ENCODE measurements around the gene RHOJ. TPM values are rescaled to one million over a fixed set of nuclear protein-coding genes. Genes with fewer than 3 reads are reported as not detected.

The RHOJ gene
- total and polyA plus RNA-seq, 2 experiments from 2014 or later = 0.17 TPM; not detected in 1

DNA sequence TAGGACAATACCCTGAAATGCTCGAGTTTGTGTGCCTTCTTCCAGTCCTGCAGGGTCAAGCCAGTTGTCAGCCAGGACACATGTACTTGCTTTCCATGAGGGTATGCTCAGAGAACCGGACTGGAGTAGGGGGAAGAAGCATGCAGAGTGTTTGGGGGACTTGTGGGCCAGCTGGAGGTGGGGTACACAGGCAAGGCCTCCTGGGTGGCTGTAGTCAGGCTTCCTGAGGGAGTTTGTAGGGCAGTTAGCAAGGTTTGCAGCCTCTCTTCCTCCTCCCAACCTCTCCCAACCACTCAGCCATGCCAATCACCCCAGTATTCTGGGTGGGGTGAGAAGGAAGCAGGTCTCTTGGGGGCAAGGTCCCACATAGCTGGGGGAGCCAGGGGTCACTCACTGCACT is 47.0 kb upstream of the RHOJ start (continued):
- TF ChIP-seq, protein P1, sequence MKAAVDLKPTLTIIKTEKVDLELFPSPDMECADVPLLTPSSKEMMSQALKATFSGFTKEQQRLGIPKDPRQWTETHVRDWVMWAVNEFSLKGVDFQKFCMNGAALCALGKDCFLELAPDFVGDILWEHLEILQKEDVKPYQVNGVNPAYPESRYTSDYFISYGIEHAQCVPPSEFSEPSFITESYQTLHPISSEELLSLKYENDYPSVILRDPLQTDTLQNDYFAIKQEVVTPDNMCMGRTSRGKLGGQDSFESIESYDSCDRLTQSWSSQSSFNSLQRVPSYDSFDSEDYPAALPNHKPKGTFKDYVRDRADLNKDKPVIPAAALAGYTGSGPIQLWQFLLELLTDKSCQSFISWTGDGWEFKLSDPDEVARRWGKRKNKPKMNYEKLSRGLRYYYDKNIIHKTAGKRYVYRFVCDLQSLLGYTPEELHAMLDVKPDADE (IDR thresholded peaks at IDR 0.05) = no peak
- TF ChIP-seq STAT1 (IDR thresholded peaks at IDR 0.05; ENCODE audit: unreplicated experiment) (no peak), JUNB (IDR thresholded peaks at IDR 0.05; ENCODE audit: unreplicated experiment) (no peak), EZH2phosphoT487 (IDR thresholded peaks at IDR 0.05; ENCODE audit: unreplicated experiment) (no peak), CREB1 (CRISPR knock-in tag; IDR thresholded peaks at IDR 0.05; ENCODE audit: low read depth) (no peak), EZH2 (IDR thresholded peaks at IDR 0.05; ENCODE audit: low read depth, unreplicated experiment) (no peak)
- TF ChIP-seq, protein P2, sequence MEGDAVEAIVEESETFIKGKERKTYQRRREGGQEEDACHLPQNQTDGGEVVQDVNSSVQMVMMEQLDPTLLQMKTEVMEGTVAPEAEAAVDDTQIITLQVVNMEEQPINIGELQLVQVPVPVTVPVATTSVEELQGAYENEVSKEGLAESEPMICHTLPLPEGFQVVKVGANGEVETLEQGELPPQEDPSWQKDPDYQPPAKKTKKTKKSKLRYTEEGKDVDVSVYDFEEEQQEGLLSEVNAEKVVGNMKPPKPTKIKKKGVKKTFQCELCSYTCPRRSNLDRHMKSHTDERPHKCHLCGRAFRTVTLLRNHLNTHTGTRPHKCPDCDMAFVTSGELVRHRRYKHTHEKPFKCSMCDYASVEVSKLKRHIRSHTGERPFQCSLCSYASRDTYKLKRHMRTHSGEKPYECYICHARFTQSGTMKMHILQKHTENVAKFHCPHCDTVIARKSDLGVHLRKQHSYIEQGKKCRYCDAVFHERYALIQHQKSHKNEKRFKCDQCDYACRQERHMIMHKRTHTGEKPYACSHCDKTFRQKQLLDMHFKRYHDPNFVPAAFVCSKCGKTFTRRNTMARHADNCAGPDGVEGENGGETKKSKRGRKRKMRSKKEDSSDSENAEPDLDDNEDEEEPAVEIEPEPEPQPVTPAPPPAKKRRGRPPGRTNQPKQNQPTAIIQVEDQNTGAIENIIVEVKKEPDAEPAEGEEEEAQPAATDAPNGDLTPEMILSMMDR (conservative IDR thresholded peaks at IDR 0.05; ENCODE audit: low read depth in 2 of 2) = no peak

DNA sequence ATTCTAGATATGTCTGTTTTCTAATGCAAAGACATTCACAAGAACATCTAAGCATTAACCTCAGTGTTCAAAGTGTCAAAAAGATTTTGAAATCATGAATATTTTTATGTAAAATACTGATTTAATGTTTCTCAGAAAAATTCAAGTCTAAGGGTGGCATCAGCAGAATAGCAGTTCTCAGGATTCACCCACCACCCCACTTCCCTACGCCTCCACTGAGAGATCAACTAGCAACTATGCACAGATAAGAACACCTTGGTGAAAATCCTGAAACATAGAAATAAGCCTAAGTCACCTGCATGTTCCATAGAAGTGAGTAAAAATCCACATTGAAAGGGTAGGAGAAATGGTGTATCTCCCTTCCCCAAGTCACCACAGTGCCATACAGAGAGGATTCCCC is 40.9 kb upstream of the RHOJ start:
- Histone ChIP-seq H3K9me2 (ENCODE audit: insufficient read depth) (no peaks in the 10 kb centered on the region), H2AFZ (no peak overlapping the region)
- H3K36me3 Mint-ChIP-seq (ENCODE audit: low read depth) = peaks cover 16% of the 10 kb centered on the region

DNA sequence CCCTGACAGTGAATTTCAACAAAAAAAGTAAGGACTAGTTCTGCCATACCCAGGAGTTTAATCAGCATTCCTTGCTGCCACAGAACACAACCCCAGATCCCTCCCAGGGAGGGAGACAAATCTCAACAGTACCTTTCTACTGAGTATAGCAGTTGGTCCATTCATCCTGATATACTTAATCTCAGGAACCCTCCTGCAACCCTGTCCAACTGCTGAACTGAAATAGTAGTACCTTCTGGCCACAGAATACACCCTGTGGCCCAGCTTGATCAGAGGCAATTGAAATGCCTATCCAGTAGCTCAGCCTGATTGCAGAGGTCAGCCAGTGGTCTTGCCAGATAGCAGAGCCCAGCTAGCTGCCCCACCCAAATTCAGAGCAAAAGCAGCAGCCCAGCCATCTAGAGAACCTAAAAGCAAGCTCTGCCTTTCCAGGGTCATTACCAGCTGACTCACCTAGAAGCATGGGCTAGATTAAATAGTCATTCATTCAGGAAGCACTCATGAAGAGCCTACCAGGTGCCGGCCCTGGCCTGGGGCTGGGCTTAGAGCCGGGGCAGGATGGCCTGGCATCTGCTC is 40.0 kb upstream of the RHOJ start:
- Mint-ChIP-seq H3K27me3 (ENCODE audit: insufficient read depth, low read depth, poor library complexity) (peaks cover 4% of the 10 kb centered on the region), H3K27ac (no peak overlapping the region), H3K36me3 (ENCODE audit: low read depth) (peaks cover 16% of the 10 kb centered on the region), H3K4me3 (no peak overlapping the region), H3K4me1 (no peaks in the 10 kb centered on the region), H3K9me3 (peaks cover 18% of the 10 kb centered on the region)
- Histone ChIP-seq H3K27ac (ENCODE audit: low read depth) (no peak overlapping the region), H3F3A (replicated peaks; ENCODE audit: low read depth) (no peaks in the 10 kb centered on the region), H3K36me3 (ENCODE audit: insufficient read depth) (no peaks in the 10 kb centered on the region), H3K4me2 (no peak overlapping the region), H3K4me3 (no peak overlapping the region), H3K27me3 (ENCODE audit: insufficient read depth) (no peaks in the 10 kb centered on the region), H2AFZ (no peak overlapping the region), H4K20me1 (replicated peaks; ENCODE audit: insufficient read depth) (no peaks in the 10 kb centered on the region), H3K9me2 (ENCODE audit: insufficient read depth) (0 out of 2 replicates have a peak, but pooled peaks cover 1% of the 10 kb centered on the region), H3K79me2 (replicated peaks; ENCODE audit: insufficient read depth) (no peaks in the 10 kb centered on the region), H3K4me1 (ENCODE audit: insufficient read depth) (no peaks in the 10 kb centered on the region)
- ATAC-seq = no peak
- DNase-seq (ENCODE audit: low spot score) = no peak
- no peak for TF ChIP-seq POLR2AphosphoS5 (IDR thresholded peaks at IDR 0.05; ENCODE audit: low read depth)
- no peak for TF ChIP-seq CREB1 (CRISPR knock-in tag; IDR thresholded peaks at IDR 0.05; ENCODE audit: low read depth)
- TF ChIP-seq STAT1 (IDR thresholded peaks at IDR 0.05; ENCODE audit: unreplicated experiment) = no peak
- TF ChIP-seq EZH2phosphoT487 (IDR thresholded peaks at IDR 0.05; ENCODE audit: unreplicated experiment) = no peak
- no peak for TF ChIP-seq EZH2 (IDR thresholded peaks at IDR 0.05; ENCODE audit: low read depth, unreplicated experiment)
- TF ChIP-seq, protein P3, sequence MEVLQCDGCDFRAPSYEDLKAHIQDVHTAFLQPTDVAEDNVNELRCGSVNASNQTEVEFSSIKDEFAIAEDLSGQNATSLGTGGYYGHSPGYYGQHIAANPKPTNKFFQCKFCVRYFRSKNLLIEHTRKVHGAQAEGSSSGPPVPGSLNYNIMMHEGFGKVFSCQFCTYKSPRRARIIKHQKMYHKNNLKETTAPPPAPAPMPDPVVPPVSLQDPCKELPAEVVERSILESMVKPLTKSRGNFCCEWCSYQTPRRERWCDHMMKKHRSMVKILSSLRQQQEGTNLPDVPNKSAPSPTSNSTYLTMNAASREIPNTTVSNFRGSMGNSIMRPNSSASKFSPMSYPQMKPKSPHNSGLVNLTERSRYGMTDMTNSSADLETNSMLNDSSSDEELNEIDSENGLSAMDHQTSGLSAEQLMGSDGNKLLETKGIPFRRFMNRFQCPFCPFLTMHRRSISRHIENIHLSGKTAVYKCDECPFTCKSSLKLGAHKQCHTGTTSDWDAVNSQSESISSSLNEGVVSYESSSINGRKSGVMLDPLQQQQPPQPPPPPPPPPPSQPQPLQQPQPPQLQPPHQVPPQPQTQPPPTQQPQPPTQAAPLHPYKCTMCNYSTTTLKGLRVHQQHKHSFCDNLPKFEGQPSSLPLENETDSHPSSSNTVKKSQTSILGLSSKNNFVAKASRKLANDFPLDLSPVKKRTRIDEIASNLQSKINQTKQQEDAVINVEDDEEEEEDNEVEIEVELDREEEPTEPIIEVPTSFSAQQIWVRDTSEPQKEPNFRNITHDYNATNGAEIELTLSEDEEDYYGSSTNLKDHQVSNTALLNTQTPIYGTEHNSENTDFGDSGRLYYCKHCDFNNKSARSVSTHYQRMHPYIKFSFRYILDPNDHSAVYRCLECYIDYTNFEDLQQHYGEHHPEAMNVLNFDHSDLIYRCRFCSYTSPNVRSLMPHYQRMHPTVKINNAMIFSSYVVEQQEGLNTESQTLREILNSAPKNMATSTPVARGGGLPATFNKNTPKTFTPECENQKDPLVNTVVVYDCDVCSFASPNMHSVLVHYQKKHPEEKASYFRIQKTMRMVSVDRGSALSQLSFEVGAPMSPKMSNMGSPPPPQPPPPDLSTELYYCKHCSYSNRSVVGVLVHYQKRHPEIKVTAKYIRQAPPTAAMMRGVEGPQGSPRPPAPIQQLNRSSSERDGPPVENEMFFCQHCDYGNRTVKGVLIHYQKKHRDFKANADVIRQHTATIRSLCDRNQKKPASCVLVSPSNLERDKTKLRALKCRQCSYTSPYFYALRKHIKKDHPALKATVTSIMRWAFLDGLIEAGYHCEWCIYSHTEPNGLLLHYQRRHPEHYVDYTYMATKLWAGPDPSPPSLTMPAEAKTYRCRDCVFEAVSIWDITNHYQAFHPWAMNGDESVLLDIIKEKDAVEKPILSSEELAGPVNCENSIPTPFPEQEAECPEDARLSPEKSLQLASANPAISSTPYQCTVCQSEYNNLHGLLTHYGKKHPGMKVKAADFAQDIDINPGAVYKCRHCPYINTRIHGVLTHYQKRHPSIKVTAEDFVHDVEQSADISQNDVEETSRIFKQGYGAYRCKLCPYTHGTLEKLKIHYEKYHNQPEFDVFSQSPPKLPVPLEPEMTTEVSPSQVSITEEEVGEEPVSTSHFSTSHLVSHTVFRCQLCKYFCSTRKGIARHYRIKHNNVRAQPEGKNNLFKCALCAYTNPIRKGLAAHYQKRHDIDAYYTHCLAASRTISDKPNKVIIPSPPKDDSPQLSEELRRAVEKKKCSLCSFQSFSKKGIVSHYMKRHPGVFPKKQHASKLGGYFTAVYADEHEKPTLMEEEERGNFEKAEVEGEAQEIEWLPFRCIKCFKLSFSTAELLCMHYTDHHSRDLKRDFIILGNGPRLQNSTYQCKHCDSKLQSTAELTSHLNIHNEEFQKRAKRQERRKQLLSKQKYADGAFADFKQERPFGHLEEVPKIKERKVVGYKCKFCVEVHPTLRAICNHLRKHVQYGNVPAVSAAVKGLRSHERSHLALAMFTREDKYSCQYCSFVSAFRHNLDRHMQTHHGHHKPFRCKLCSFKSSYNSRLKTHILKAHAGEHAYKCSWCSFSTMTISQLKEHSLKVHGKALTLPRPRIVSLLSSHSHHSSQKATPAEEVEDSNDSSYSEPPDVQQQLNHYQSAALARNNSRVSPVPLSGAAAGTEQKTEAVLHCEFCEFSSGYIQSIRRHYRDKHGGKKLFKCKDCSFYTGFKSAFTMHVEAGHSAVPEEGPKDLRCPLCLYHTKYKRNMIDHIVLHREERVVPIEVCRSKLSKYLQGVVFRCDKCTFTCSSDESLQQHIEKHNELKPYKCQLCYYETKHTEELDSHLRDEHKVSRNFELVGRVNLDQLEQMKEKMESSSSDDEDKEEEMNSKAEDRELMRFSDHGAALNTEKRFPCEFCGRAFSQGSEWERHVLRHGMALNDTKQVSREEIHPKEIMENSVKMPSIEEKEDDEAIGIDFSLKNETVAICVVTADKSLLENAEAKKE (CRISPR knock-in tag; IDR thresholded peaks at IDR 0.05) = no peak
- no peak for TF ChIP-seq JUNB (IDR thresholded peaks at IDR 0.05; ENCODE audit: unreplicated experiment)

More for the DNA sequence above, 40.9 kb upstream of the RHOJ start:
- Mint-ChIP-seq H3K27ac (no peak overlapping the region), H3K9me3 (peaks cover 18% of the 10 kb centered on the region), H3K27me3 (ENCODE audit: insufficient read depth, low read depth, poor library complexity) (peaks cover 4% of the 10 kb centered on the region), H3K4me3 (no peak overlapping the region), H3K4me1 (peaks cover under 1% of the 10 kb centered on the region; the same call in 2 of the 3 replicates)
- no peak for ATAC-seq
- no peak overlapping the region for H3K4me3 ChIP-seq
- H4K20me1 ChIP-seq (replicated peaks; ENCODE audit: insufficient read depth) = no peaks in the 10 kb centered on the region
- no peaks in the 10 kb centered on the region for H3K4me1 ChIP-seq (ENCODE audit: insufficient read depth)
- DNase-seq (ENCODE audit: low spot score) = no peak
- no peak overlapping the region for H3K27ac ChIP-seq (ENCODE audit: low read depth)
- no peak overlapping the region for H3K4me2 ChIP-seq
- no peaks in the 10 kb centered on the region for H3K27me3 ChIP-seq (ENCODE audit: insufficient read depth)
- no peaks in the 10 kb centered on the region for H3K36me3 ChIP-seq (ENCODE audit: insufficient read depth)
- H3K79me2 ChIP-seq (replicated peaks; ENCODE audit: insufficient read depth) = no peaks in the 10 kb centered on the region
- H3F3A ChIP-seq (replicated peaks; ENCODE audit: low read depth) = no peaks in the 10 kb centered on the region
- no peak for TF ChIP-seq STAT1 (IDR thresholded peaks at IDR 0.05; ENCODE audit: unreplicated experiment)
